H1 (cell line): ENCODE results near the gene CLEC4E. TPM values are rescaled to one million over a fixed set of nuclear protein-coding genes. Genes with fewer than 3 reads are reported as not detected.

ENCODE experiments used
- TCF12 ChIP-seq: IDR thresholded peaks from 2 replicates; pipeline ENCODE4 v1.6.1; 2011; ENCODE audit warnings: low read depth, mild to moderate bottlenecking, low read length
- polyA plus RNA-seq, 7 experiments: library from polyadenylated mRNA; depleted of rRNA in 3 of 7; stranded (reverse) in 5 of 7; unstranded in 2 of 7; fragments of >200 nt in 5 of 7; fragments of 200-250 nt in 2 of 7; gene quantifications; 1 replicate in 5 of 7; 2 replicates in 1 of 7; 4 replicates in 1 of 7; pipeline versions ENCODE4 v1.2.1 to v1.2.3, GENCODE V29; 2011 to 2013; ENCODE audit warnings: missing spikeins in 2 of 7, mixed read lengths in 2 of 7
- total RNA-seq: library from RNA; stranded (reverse); fragmentation: NEBNext Ultra II Directional; extraction: Animal tissue kit (Norgen Biotek cat#: 25700); gene quantifications from 2 replicates; pipeline ENCODE4 v1.2.1, GENCODE V29; 2021

Gene CLEC4E
- total and polyA plus RNA-seq, 2 of the 8 experiments (the other 6 are each of a cell fraction or from before 2014, with no cell fraction given) = 0.03 TPM; not detected in 1

GRCh38 chr12:8508910-8509841, 31.5 kb downstream of the CLEC4E start (continued):
- no peak for TF ChIP-seq TCF12
